GM19438 (cell line): ENCODE results near the gene PI4K2A.

ENCODE experiments used
- ATAC-seq: cut with Tn5 transposase; IDR thresholded peaks from one replicate; pipeline ENCODE4 v1.9.1; 2021; ENCODE audit warnings: low read depth; ENCODE audit not compliant: unreplicated experiment

PI4K2A gene

DNA sequence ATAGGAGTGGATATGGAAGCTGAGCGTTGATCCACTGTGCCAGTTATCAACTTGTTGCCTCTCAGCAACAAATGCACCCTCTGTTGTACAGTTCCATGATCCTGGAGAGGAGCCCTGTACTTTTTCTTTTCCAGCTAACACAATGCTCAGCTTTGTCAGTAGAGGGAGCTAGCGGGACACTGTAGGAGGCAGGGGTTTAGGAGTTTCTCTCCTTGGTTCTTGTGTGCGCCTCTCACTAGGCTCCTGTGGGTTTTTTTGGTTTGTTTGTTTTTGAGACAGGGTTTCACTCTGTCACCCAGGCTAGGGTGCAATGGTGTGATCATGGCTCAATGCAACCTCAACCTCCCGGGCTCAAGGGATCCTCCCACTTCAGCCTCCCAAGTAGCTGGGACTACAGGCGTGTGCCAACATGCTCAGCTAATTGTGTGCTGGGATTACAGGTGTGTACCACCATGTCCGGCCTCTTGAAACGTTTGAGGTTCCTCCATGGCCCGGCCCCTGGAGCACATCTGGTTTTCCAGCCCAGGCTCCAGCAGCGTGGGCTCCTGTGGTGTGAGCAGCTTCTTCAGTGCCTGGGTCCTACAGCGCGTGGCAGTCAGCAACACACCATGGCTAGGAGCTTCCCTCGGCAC lies 61.1 kb downstream of the PI4K2A start:
- no peak for ATAC-seq

DNA sequence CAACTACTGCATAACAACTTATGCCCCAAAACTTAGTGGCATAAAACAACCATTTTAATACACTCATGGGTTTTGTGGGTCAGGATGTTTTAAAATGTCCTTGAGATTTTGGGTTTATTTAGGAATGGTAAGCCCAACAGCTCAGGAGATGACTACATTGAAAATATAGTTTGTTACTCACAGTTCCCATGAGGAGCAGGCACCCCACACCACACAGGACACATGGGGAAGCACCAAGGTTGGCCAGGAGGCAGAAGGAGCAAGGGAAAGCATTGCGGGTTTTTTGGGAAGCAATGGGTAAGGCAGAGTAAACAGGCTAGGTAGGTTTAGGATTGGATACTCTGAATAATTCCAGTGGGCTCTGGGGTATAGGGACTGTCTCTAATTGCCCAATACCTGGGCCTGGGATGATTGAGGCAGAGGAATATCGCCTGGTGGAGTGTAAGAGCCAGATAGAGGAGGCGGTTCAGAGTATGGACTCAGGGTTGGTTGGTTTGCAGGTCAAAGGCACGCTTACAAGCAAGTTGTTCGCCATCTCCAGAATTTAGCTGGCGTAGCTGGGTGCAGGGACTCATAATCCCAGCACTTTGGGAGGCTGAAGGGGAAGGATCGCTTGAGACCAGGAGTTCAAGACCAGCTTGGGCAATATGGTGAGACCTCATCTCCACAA lies 63.1 kb downstream of the PI4K2A start:
- no peak for ATAC-seq

DNA sequence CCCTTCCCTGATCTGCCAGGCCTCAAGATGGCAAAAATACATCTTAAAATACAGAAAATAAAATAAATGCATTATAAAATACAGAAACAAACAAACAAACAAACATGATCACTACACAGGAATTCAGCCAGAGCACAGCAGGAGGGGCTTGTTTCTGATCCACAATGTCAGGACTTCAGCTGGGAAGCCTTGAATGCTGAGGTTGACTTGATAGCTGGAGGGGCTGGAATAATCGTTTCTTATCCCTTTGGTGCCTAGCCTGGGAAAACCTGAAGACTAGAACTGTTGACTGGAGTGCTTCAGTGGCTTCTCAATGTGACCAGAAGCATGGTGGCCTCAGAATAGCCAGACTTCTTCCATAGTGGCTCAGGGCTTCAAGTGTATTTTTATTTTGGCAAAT lies 63.9 kb downstream of the PI4K2A start:
- ATAC-seq, result no peak

DNA sequence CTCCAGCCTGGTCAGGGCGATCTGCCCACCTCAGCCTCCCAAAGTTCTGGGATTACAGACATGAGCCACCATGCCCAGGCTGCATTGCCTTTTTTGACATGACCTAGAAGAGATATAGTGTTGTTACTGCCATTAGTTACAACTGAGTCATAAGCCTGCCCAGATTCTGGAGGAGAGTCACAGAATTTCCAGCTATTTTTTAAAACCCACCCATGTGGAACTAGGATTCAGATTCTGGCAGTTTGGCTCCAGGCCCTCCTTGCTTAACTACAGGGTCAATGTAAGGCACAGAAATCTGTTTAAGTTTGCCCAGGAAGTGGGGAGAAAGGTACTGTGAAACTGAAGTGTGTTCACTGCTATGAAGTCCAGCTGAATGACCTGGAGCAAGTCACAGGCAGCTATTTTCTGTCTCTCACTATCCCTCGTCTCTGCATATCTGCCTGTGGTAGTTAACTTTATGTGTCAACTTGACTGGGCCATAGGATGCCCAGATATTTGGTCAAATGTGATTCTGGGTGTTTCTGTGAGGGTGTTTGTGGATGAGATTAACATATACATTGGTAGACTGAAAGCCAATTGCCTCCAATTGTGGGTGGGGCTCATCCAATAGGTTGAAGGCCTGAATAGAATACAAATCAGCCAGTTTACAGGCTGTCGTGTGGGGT lies 64.7 kb downstream of the PI4K2A start:
- no peak for ATAC-seq

DNA sequence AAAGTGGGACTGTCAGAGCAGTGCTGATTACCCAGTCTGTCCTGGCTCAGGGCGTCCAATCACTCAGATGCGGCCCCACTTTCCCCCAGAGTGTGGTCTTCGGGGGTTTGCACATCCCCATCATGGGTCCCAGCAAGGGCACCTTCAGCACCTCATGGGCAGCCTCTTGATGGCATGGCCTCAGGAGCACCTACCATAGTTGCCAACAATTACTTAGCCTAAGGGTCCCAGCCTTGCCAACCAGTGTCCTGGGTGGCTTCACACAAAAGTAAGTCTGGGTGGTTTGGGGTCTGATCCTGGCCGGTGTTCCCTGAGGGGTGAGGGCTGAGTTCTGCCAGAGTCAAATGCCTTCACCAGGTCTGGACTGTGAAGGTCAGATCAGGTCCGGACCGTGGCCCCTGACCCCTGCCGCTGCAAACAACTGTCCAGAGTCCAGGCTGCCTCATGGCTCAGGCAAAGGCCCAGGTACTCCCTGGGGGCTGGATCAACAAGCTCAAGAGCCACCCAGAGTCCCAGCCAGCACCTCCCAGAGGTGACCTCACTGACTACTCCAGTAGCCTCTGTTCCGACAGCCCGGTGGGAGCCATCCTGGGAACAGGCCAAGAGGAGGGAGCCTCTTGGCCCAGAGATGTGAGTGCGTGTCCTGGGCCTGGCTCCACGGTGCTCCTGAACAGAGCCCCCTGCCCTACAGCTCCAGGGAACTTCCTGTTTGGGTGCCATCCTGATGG lies 66.8 kb downstream of the PI4K2A start:
- ATAC-seq, result no peak

DNA sequence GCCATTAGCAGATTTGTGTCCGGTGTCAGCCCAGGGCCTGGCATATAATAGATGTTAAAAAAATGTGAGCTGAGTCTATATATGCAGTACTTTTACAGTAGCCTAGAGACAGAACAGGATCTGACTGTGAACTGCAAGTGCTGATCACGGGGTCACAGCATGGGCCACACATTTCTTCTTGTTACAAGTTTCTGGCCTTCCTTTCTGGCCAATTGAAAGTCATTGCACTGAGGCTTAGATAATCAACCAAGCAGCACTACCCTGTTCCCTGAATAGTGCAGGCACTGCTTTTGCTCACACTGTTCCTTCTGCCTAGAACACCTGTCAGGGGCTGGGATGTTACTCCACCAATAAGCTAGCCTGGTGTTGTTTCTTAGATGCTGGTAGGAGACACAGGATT lies 67.7 kb downstream of the PI4K2A start:
- ATAC-seq, result no peak

DNA sequence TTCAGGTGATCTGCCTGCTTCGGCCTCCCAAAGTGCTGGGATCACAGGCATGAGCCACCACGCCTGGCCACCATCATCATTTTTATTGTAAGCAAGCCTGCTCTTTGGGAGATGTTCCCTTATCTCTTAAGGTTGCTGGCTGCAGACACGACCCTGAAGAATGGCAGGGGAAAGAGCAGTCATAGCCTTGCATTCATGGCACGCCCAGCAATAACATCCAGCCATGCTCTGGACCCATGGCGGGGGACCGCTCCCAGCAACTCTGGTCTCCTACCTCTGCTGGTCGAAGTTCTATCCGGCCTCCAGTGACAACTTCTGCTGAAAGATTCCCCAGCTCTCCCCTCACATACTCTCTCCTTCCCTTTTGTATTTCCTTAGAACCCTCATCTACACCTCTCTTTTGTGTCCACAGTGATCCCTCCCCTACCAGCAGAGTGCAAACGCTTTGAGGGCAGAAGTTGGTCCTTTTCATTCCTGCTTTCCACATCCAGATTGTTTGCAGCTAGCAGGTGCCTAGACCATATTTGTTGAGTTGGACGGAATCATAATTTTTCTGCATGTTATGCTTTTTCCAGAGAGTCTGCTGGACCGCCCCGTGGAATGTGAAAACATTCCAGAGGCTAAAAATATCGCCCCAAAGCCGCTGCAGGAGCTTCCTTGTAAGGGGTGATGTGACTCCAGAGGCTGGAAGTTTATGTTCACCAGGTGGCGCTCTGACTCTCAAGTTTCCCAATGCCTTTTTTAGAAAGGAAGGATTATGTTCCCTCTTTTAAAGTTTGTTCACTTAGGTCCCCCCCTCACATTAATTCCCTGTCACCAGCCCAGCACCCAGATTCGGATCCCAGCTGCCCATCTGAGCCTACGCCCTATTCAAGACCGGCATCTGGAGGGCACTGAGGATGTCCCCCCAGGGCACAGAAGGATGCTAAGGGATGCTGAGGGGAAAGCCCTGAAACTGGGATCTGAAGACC lies 68.8 kb downstream of the PI4K2A start:
- no peak for ATAC-seq

DNA sequence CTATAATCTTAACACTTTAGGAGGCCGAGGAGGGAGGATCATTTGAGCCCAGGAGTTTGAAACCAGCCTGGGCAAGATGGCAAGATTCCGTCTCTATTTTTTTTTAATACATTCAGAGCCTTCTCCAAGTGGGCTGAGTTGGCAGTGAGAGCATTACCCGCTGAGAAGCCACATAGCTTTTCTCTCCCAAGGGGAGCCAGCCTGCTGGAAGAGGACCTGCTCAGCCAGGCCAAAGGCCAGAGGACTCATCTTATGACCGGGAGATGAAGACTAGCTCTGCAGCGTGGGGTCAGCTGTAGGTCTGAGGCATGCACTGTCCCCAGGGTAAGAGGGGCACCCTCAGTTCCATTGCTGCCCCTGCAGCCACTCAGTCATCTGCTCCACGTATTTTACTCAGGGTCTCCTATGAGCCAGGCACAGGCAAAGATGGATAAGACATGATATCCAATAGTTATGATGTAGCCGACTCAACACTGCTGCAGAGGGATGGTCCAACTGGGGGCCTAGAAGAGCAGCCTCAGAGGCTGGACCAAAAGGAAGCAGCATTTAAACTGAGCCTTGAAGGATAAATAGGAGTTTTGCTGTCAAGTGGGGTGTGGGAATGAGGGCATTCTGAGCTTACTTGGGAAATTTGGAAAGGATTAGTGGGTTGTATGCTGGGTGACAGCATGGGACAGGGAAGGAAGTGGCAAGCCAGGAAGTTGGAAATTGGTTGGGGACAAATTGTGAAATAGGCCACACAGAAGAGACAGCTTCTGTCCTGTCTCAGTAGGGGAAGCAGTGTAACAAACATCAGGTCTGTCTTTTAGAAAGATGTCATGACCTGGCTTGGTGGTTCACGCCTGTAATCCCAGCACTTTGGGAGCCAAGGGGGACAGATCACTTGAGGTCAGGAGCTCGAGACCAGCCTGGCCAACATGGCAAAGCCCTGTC lies 71.4 kb downstream of the PI4K2A start:
- no peak for ATAC-seq

DNA sequence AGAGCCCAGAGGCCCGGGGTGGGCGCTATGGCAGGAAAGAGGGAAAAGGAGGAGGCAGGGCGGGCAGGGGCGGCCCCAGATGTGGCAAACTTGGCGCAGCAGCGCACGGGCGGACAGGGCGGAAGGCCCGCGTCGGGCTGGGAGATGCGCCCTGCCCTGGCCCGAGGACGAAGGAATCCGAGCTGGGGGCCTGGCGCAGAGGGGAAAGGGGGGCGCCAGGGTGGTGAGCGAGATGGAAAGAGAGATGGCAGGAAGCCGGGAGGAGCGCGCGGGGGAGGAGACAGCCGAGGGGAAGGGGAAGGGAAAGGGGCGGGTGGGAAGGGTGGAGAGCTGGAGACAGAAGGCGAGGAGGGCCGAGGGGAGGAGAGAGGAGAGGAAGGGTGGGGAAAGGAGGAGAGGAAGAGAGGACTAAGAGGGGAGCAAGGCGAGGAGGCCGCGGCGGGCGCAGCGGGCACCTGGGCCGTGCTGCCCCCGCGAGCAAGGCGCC lies 72.9 kb downstream of the PI4K2A start, which contains the start of gene MARVELD1:
TSS of gene MARVELD1 (plus strand) at position 392 of the 487 bp plus-strand sequence. CDS start 147 bp downstream, outside the sequence.
- no peak for ATAC-seq

DNA sequence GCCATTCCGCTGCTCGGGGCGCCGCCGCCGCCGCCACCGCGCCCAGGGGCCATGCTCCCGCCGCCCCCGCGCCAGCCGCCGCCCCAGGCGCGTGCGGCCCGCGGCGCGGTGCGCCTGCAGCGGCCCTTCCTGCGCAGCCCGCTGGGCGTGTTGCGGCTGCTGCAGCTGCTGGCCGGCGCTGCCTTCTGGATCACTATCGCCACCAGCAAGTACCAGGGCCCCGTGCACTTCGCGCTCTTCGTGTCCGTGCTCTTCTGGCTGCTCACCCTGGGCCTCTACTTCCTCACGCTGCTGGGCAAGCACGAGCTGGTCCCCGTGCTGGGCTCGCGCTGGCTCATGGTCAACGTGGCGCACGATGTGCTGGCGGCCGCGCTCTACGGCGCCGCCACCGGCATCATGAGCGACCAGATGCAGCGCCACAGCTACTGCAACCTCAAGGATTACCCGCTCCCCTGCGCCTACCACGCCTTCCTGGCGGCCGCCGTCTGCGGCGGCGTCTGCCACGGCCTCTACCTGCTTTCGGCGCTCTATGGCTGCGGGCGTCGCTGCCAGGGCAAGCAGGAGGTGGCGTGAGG lies 73.4 kb downstream of the PI4K2A start:
- peak; percentile 79 for ATAC-seq

DNA sequence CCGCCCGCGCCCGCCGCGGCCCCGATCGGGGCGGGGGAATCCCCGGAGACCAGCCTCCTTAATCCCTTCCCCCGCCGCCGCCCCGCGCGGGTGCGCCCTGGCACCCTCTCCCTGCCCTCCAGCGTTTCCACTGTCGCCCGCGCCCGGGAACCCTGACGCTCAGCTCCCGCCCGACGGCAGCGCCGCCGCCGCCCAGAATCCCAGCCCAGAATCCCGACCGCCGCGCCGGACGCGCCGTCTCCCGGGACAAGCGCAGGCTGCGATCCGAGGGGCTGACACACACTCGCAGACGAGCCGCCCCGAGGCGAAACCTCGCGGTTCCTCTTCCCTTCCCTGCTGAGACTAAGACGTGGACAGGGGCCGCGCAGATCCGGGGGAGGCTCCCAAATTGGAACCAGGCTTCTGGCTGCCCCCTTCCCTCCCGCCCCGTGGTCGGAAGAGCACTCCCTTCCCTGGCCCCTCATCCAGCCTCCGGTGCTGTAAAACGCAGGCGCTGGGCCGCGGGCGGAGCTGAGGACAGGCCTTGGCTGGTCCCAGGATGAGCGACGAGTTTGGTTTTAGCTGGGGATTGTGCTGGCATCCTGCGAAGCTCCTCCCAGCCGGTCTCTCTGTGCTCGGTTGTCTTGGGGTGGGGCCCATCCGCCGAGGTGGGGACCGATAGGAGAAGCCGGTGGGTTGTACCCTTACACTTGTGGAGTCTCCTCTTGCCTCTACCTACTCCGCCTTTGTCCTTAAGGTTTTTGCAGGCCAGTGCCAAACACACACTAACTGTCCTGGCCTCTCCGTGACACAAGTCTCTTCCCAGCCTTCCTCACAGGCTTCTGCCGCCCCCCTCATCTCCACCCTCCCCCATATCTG lies 74.2 kb downstream of the PI4K2A start:
- peak; percentile 50 for ATAC-seq

DNA sequence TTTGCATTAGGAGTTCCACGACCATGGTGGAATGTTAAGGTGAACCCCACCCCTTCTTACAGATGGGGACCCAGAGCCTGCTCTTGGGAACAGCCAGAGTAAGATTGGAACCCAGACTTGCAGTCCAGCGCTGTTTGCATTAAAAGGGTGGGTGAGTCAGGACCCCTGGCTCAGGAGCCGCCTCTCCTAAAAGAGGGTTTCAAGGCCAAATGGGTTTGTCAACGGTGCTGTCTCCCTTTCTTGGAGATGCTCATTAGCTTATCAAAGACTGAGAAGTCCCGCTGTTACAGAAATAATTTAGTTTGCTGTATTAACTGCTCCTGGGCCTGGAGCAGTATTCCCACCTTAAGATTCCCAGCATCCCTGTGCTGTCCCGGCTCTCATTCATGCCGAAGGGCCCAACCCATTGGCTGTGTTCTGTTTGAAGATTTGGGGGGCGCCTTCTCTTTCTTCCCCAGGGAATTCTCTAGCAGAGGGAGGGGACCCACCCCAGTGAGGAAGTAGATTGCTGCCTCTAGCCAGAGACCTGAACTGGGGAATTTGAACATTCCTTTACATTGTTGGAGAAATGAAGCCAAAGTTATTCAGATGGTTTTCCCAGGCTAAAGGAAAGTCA lies 74.9 kb downstream of the PI4K2A start:
- ATAC-seq, result no peak

DNA sequence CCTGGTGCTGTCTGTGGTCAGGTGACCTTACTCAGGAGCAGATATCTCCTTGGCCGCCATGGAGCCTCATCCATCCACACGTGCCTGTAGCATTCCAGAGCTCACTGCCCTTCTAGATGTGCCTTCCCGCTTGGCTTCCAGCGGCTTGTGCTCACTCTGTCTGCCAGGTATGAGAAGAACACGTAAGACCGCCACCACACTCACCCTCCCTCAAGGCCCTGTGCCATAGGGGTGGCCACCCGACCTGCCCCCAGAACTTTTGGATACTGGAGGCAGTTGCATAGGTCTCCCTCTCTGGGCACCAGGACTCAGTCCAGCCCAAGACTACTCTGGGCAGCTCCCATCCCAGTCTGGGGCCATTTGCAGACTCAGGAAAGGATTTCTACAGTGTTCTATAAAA lies 77.2 kb downstream of the PI4K2A start:
- no peak for ATAC-seq

DNA sequence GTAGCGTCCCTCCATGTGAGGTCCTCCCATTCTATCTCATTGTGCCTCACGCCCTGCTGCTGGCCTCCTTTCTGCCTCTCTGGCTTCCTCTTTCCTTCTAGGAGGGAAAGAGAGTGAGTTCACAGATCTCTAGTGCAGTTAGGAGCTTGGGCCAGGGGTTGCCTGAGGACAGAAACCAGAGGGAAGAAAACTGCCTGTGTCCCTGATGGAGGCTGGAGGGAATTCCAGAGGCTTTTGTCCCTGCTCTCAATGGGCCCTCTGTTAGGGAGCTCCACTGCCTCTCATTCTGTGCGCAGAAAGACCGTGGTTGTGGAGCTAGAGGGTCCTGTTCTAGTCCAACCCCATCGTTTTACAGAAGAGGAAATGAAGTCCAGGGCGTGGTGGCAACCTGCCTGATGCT lies 77.7 kb downstream of the PI4K2A start:
- ATAC-seq, result no peak

DNA sequence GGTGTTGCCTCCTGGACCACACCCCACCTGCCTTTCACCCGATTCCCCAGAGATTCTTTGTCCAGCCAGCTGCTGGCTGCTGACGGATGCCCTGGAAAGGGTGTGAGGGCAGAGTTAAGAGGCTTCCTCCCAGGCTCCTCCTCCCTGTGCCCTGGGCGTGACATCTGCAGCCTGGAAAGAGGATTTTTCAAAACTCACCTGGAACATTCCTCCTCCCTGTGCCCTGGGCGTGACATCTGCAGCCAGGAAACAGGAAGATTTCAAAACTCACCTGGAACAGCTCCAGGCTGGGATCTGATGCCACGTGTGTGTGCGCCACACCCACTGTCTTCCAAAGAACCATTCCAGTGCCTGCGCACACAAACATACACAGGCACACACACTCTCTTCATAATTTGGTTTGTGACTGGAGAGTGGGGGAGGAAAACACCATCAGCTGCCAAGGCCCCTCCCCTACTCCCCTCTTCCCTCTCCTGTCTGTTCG lies 78.2 kb downstream of the PI4K2A start:
- ATAC-seq, result no peak

DNA sequence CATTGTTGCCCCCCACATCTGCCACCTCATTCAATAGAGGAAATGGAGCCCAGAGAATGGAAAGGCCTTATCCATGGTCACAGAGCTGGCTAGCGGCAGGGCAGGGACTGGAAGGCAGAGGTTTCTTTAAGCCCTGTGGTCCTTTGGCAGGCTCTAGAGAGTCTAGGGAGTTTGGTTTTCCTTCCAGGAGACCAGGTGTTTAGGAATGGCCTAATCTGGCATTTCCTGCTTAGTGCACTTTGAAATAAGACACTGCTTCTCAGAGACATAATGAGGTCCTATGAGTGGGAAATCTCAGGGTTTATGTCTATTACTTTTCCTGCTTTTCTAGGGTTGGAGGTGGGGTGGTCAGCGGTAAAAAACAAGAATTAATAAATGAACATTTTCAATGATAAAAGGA lies 79.1 kb downstream of the PI4K2A start:
- ATAC-seq, result no peak
